ENCODE data around the gene PIMREG.
A peak's percentile ranks its signal among the peaks of the same experiment; 100 is the strongest.

Gene PIMREG

DNA sequence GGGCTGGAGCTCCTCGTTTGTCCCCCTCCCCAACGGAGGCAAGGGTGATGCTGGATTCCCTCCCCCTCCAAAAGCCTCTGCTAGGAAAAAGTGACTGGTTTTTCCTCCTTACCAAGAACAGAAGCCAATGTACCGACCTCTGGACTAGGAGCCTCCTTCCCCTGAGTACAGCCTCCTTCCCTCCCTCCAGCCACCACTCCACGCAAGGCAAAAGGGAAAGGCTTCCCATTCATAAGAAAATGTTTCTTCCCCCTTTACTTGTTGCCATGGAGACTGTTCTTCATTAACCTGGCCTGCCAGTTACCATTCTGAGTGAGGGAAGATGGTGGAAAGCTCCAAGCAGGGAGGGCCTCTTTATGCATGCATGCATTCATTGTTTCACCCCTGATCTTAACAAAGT, 4.3 kb upstream of the PIMREG start:
- no peak for DNase-seq

DNA sequence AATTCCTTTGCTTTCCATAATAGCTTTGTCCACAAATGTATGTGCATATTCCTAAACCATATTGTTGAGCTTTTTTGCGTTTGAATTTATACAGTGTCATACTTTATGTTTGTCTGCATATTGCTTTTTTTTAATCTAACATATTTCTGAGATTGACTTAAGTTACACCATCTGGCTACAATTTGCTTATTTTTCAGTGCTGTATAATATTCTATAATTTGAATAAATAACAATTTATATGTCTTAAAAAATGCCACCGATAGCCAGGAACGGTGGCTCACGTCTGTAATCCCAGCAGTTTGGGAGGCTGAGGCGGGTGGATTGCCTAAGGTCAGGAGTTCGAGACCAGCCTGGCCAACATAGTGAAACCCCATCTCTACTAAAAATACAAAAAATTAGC, 1.5 kb upstream of the PIMREG start:
- no peak for DNase-seq

DNA sequence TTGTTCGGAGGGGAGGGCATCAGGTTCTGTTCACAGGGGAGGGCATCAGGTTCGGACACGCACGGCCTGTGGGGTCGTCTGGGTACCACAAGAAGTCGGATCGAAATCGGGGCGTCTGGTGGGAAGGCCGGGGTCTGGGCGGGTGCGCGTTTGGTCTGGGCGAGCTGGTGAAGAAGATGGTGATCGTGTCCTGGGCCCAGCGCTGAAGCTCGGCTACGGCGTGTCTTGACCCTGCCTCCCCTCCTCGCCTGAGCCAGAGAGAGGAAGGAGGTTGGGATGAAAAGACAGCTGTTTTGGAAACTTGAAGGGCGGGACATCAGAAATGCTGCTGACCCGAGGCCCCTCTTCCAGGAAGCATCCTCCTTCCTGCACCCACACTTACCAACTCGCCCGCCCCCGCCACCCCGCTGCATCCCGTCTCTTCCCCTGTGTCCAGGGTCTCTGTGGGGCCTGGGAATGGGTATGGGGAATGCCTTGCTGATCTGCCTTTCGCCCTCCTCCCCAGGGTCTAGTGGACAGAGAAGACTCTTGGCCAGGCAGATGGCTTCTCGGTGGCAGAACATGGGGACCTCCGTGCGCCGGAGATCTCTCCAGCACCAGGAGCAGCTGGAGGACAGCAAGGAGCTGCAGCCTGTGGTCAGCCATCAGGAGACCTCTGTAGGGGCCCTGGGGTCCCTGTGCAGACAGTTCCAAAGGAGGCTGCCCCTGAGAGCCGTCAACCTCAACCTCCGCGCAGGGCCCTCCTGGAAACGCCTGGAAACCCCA, 498 bp downstream of the PIMREG start:
- DNase-seq = no peak

DNA sequence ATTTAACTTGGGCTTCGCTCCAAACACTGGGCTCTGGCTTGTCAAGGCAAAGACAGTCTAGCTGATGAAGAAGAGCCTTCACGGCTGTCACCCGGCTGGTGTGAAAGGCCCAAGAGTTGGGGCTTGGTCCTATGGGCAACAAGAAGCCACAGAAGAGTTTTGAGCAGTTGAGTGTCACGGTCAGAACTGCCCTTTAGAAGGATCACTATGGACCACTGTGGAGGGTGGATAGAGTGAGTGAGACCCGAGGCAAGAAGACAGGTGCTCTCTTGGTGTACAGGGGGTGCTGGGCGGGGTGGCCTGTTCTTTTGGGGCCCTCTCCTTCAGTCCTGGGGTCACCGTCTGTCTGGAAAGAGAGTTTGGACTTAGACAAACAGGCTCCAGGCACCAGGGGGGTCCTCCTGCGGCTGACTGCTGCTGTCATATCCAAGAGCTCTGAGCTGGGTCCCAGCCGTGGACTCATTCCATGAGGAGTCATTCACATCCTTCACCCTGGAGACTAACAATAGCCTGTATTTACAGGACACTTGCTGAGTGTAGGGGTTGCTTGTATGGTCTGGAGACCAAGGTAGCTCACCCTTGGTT, 2.4 kb downstream of the PIMREG start:
- DNase-seq = no peak

DNA sequence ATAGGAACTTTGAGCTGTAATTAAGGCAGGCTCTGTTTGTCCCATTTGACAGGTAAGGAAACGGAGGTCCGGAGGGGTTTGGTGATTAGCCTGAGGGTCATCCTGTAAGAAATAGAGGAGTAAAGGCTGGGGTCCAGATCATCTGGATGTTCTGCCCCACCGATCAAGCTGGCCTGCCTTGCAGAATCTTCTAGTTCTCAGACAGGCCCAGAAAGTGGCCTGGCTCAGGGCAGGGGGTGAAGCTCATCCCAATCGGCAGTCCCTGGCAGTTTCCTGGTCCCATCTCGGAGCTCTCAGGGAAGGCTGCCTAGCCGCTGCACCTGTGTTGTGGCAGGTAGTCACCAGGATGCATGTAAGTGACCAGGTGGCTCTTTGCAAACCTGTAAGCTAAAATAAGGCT, 4.2 kb downstream of the PIMREG start:
- DNase-seq = no peak

DNA sequence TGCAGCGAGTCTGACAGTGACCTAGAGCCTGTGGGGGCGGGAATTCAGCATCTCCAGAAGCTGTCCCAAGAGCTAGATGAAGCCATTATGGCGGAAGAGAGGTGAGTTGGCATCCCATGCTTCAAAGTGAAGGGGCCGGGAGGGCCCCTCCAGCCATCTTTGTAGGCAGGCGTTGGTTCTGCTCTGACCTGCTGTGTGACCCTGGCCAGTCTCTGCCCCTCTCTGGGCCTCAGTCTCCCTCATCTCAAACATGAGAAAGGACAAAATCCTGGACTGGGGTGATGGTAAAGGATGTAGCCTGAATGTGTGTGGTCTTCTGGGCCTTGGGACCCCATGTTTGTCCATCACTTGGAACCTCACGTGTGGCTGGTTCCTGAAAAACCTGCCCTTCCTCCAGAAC, 5.1 kb downstream of the PIMREG start:
- DNase-seq = no peak

DNA sequence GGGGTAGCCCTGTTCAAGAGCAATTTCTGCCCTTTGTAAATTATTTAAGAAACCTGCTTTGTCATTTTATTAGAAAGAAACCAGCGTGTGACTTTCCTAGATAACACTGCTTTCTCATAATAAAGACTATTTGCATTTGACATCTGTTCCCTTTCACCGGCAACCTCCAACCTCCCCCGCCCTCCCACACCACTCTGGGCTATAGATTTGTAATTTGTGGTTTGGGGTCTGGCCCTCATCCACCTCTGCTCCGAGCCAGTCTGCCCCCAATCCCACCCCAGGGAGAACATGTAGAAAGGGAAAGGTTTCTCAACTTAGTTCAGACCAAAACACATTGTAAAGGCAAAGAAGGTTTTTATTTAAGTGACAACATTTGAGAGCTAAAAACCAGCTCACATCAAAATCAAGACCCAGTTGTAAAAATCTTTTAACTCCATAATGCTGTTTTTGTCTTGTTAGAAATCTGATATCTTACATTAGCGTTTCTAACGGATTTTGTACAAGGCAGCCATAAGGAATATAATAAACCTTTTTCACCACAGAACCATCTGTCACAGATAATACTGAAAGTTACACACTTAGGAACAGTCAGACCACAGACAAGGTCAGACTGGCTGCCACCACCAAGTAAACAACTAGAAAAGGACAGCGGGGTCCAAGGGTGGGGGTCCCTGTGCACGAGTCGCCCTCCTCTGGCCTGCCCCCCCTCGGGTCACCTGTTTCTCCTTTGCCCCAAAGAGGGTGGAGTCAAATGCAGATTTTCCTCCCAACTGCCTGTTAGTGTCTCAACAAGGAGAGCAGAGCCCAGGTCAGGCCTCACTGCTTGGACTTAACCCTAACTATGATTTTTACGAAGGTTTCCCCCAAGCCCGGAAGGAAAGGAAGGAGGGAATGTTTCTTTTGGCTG, 6.9 kb downstream of the PIMREG start:
- no peak for DNase-seq

DNA sequence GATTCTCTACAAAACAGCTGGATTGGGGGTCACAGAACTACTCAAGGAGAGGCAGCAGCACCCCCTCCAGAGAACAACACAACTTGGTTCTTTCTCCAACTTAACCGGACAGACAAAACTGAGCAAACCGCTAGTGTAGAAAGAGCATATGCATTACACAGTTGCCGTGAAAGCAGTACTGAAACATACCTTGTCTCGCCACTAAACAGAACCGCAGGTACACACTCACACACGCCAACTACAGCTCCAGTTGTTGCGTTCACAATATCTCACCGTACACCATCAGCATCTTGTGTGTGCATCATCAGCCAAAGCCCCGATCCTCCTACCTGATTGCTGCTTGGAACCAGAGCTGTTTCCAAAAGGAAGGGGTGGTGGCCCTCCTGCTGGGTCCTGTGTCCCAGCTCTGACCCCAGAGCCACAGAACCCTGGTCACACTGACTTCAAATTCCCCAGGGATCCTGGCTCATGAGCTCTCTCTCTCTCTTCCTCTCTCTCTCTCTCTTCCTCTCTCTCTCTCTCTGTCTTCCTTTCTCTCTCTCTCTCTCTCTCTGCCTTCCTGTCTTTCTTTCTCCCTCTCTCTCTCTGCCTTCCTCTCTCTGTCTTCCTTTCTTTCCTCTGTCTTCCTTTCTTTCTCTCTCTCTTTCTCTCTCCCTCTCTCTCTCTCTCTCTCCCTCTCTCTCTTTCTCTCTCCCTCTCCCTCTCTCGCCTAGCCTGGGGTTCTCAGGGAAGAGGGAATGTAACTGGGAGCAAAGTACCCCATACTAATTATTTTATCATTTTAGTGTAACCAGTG, 8.4 kb downstream of the PIMREG start:
- DNase-seq = no peak

DNA sequence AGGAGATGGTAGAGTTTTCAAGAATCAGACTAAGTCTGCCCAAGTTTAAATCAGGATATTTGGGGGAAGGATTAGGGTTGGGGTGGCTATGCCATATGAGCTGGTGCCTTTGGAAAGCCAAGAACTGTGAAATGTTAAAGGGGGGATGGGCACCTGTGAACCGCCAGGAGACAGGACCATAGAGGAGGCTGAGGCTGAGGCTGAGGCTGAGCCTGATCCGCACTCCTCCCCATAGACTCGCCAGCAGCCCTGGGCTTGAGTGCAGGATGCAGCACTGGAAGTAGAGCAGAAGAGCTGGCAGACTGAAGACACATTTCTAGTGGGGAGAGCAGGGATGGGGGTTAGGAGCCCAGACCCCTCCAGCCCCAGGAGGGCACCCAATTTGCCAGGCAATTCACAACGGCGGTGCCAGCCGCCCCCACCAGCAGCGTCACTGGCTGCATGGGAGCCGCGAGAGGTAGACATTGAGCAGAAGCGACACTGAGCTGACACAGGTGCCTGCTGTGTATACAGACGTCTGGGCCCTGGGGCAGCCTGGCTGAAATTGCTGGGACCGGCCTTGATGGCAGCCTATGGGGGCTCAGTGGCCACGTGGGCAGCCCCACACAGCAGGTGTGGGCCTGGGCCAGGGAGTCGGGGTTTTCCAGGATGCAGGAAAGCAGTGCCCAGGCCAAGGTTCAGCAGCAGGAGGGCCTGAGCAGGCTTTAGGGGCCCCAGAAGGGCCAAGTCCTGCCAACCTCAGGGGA, 9.2 kb downstream of the PIMREG start:
- no peak for DNase-seq

DNA sequence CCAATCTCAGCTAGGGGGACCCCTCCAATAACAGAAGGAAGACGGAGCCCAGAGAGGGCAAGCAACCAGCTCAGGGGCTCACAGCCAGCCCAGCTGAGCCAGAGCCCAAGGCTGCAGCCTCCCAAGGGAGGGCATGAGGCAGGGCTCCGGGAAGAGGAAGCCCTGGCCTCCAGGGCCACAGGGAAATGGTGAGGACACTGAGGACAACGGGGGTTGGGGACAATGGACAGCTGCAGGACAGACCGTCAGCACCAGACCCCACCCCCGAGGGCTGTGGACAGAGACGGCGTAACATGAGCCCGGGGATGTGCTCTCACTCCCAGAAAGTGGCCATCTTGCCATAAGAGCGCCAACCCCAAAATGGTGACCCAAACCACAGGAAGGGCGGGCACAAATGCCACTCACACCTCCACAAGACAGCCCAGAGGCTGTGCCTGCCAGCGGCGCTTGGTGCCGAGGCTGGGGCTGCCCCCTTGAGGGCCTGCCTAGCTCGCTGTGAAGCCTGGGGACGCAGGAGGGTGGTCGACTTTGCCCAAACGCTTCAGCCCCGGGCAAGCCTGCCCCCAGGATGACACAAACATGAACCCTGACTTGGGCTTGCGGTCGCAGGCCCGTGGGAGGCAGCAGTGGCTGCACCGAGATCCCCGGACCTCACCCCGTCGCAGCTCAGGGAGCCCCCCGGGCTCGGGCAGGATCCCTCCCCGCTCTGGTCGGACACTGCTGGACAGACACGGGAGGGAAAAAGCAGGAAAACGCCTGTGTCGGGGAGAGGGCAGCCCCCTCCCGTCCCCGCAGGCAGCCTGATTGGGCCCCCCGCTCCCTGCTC, 10.5 kb downstream of the PIMREG start:
- no peak for DNase-seq

DNA sequence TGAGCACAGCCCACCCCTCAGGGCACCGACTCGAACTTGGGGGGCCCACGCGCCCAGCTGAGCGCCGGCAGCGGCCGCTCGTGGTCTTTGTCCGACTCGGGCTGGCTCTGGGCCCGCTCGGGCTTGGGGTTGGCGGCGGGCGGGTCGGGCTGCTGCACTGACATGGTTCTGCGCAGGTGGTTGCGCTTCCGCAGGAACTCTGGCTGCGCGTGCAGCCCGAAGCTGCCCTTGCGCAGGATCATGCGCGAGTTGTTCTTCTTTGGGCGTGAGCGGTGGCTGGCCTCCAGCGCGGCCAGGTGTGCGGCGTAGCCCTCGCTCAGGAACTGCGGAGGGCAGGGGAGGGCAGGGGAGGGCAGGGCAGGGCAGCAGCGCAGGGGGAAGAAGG, 11.1 kb downstream of the PIMREG start:
- peak in 1 of 5 experiments; percentile 51 for DNase-seq

DNA sequence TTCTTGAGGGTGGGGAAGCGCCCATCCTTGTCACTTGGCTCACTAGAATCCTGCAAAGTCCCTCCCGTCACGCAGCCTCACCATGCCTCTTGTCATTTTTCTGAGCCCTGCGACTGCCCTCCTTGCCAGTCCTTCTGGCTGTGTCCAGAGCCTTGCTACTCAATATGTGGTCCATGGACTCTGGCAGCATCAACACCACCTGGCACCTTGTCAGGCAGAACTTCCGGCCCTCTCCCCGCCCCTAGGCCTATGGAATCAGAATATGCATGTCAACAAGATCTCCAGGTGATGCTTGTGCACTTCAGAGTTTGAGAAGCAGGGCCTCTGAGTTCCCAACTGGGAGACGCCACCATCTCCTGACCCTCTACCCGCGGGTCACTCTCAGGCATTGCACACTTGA, 12.1 kb downstream of the PIMREG start:
- DNase-seq = no peak

DNA sequence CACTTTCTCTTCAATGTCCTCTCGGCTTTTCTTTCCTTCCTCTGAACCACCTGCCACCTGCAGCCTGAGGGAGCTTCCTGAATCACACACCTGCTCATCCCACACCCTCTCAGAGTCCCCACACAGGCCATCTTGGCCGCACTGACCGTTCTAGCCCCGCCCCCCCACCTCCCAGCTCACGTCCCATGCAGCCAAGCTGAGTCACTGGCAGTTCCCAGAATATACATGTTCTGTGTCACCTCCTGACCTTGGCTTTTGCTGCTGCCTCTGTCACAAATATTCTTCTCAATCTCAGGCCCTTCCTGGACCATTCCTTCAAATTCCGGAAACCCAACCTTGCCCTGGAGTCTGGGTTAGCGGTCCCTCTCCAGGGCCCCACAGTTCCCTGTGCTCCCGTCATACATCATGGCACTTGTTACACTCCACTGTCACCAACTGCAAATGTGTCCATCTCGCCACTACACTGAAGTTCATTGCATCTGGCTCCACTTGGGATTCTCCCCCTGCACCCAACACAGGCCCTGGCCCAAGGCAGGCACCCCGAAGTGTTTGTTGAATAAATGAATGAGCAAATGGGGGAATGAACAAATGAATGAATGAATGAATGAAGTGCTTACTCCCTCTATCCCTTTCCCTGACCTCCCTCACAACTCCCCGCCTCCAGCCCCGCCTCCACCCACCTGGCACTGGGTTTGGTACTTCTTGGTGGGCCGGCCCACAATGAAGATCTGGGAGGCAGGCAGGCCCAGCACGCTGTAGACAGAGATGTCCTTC, 12.8 kb downstream of the PIMREG start:
- no peak for DNase-seq

DNA sequence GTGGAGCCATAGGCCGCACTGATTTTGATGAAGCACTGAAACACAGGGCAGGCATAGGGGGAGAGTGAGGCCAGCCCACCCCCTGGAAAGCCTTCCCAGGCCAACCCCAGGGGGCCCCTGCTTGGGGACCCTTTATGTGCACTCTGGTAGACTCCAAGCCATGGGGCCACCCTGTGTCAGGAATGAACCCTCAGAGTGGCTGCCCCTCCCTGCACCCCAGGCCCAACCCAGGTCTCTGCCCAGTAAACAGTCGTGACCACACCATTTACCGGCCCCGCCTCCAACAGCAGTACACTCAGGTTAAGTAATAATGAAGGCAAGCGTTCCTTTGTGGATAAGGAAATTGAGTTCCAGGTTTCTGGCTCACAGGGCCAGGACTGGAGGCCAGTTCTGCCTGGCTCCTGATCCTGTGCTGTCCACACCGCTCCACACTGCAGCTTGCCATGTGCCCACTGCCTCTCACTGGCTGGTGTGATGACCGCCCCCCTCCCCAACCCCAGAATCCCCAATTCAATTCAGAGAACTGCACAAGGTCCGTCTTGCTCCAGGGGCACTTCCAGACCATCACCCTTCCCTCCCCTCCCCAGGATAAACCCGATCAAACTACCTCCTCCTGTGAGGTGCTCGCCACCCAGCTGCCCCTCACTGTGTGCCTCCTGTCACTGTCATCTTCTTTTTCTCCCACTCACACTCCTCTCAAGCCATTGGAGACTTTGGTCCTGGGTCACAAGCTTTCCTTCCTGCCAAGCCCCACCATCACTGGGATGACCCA, 13.6 kb downstream of the PIMREG start:
- no peak for DNase-seq

DNA sequence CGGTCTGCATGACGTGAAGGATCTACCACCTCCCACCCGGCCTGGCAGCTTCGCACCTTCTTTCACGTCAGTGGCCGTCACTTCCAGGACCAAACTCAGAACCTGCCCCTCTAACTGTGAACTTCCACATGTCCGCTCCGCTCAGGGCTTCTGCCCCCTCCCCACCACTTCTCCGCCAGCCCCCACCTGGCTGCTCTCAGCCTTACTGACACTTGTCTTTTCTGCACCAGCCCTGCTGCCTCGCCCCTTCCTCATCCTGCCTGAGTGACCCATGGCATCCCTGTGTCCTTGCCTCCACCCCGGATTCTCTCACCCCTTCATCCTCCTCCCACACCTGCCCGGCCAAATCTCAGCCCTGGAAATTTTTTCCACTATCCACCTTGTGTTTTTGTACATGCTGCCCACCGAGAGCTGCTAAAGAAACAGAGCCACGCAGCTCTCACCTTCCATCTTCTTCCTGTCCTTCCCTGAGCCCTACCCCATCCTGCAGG, 14.2 kb downstream of the PIMREG start:
- DNase-seq = no peak

DNA sequence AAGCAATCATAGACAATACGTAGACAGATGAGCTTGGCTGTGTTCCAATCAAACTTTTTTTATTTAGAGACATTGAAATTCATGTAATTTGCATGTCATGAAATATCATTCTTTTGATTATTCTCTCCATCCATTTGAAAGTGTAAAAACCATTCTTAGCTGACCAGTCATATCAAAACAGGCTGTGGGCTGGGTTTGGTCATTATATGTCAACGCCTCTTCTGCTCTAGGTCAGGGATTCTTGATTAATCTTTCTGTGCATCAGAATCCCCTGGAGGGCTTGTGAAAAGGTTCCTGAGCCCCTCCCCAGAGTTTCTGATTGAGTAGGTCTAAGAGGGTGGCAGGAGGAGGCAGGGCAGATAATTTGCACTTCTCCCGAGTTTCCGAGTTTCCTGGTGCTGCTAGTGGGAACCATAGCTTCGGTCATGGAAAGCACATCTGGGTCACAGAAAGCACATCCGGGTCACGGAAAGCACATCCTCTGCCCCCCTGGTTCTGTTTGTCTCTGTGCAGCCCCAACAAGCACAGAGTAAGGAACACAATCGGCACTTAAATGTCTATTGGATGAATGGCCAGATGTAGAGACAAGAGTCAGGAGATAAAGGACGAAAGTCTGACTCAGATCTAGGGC, 16.4 kb downstream of the PIMREG start:
- no peak for DNase-seq

DNA sequence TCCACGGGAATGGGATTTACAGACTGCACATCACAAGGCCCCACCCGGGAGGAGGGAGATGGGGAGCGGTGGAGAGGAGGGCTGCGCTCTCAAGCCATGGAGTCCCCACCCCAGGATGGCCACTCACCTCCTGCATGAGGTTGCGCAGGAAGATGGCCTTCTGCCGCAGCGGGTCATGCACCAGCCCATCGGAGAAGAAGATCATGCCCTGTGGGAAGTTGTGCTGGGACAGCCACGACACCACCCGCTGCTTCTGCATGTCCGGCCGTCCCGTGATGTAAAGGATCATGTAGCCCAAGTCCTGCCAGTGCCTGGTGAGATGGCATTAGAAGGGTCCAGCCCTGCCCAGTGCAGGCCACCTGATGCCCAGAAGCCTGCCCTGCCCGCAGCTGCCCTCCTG, 17.0 kb downstream of the PIMREG start:
- no peak for DNase-seq

DNA sequence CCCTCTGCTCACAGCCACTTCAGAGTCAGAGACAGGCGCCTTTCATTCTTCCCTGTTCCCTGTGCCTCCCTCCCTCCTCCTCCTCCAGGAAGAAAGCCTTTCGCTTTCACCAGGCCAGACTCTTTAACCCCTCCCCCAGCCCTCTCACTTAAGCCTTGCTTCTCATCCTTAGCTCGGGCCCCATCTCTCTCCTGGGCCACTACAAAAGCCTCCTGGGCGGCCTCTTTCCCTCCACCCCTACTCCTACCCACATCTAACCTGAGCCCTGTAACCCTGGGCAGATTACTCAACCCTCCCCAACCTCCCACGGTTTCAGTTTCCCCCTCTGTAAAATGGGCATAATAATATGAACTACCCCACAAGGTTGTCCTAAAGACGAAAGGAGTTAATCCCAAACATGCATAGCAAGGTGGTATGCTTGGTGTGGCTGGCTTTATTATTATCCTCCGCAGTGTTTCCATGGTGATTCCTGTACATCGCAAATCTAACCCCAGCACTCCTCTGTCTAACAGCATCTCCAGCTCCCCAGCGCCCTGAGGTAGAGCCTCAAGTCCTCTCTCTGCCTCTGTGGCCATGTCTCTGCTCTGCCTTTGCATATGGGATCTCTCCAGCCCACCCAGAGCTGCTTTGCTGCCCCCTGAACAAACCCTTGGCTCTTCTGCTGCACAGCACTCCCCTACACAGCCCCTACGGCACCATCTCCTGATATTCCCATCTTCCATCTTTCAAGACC, 17.7 kb downstream of the PIMREG start:
- DNase-seq = peak in 1 of 5 experiments; percentile 19
